ENCODE data around the gene VSTM2A. TPM values are rescaled to one million over a fixed set of nuclear protein-coding genes. Genes with fewer than 3 reads are reported as not detected.

VSTM2A gene
- total RNA-seq, 5 donors from 2014 or later (not counting 1 experiment from before 2014, with no cell fraction given): not detected

DNA sequence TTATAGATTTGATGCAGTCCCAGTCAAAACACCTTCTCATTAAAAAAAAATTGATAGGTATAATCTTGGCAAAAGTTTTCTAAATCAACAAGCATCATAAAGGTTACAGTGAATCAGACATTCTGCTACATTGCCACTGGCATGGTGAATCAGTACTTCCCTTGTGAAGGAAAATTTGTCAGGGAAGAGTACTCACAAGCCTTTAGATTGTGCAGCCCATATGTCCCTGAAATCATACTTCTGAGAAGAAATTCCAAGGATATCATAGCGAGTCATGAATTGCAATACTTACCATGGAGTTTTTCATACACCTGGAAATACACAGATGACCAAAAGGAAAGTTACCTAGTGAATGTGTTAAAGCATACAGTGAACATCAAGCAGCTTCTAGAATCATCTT lies 17.2 kb downstream of the VSTM2A start:
- H3K4me3 Mint-ChIP-seq: no peak overlapping the region
- Histone ChIP-seq H3K27ac (ENCODE audit: low read length) (no peak overlapping the region), H3K9me3 (no peaks in the 10 kb centered on the region), H3K27me3 (replicated peaks in 1 of 2; ENCODE audit: control insufficient read depth in 2 of 2, extremely low read depth in 1 of 2, insufficient read depth in 2 of 2, low read length in 1 of 2) (no peaks in the 10 kb centered on the region), H3K4me3 (ENCODE audit: control insufficient read depth in 1 of 2, extremely low read depth in 1 of 2, low read length in 1 of 2) (no peak overlapping the region), H3K36me3 (ENCODE audit: control insufficient read depth in 2 of 2, extremely low read depth in 1 of 2, insufficient read depth in 1 of 2, low read length in 1 of 2) (no peaks in the 10 kb centered on the region), H3K4me1 (ENCODE audit: control insufficient read depth in 1 of 2, extremely low read depth in 1 of 2, insufficient read depth in 2 of 2, low read length in 2 of 2) (no peaks in the 10 kb centered on the region)
- ChIA-PET POLR2A (no interaction called here), CTCF (no interaction called here)
- no peaks in the 10 kb centered on the region for H3K36me3 Mint-ChIP-seq
- no peak for DNase-seq
- peaks cover 0 to 13% (median 0%) of the 10 kb centered on the region in 3 donors for H3K9me3 Mint-ChIP-seq
- H3K4me1 Mint-ChIP-seq: no peaks in the 10 kb centered on the region
- H3K27me3 Mint-ChIP-seq: no peaks in the 10 kb centered on the region
- WGBS (ENCODE audit: insufficient coverage): no CpG with 5 or more reads among the region's 1 CpG
- ATAC-seq (replicated peaks in 1 of 4): no peak
- no peak overlapping the region for H3K27ac Mint-ChIP-seq

DNA sequence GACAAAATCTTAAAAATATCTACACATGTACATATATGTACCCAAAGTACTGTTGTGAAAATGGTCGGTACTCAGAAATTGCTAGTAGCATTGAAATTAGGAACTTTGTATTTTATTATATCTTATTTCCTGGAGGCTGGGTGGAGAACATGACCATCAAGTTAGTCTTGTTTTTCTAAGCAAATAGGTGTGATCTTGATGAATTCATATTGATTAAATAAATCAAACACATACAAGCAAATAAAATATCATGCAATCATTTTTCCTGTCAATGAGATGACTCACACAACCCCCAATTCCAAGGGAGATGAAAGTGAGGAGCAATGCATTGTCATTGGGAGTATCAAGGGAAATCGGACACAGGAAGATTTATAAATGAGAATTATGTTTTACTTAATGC lies 18.0 kb downstream of the VSTM2A start:
- Histone ChIP-seq H3K36me3 (ENCODE audit: control insufficient read depth in 2 of 2, extremely low read depth in 1 of 2, insufficient read depth in 1 of 2, low read length in 1 of 2) (no peaks in the 10 kb centered on the region), H3K9me3 (no peaks in the 10 kb centered on the region), H3K27ac (ENCODE audit: low read length) (no peak overlapping the region), H3K4me1 (ENCODE audit: control insufficient read depth in 1 of 2, extremely low read depth in 1 of 2, insufficient read depth in 2 of 2, low read length in 2 of 2) (no peaks in the 10 kb centered on the region), H3K4me3 (ENCODE audit: control insufficient read depth in 1 of 2, extremely low read depth in 1 of 2, low read length in 1 of 2) (no peak overlapping the region), H3K27me3 (replicated peaks in 1 of 2; ENCODE audit: control insufficient read depth in 2 of 2, extremely low read depth in 1 of 2, insufficient read depth in 2 of 2, low read length in 1 of 2) (no peaks in the 10 kb centered on the region)
- ChIA-PET POLR2A (no interaction called here), CTCF (no interaction called here)
- ATAC-seq (replicated peaks in 1 of 4): no peak
- H3K36me3 Mint-ChIP-seq: no peaks in the 10 kb centered on the region
- no peaks in the 10 kb centered on the region for H3K4me1 Mint-ChIP-seq
- no peak overlapping the region for H3K4me3 Mint-ChIP-seq
- WGBS (ENCODE audit: insufficient coverage): no CpG with 5 or more reads among the region's 2 CpGs
- H3K27me3 Mint-ChIP-seq: no peaks in the 10 kb centered on the region
- DNase-seq: no peak
- peaks cover 0 to 11% (median 2%) of the 10 kb centered on the region in 3 donors for H3K9me3 Mint-ChIP-seq
- no peak overlapping the region for H3K27ac Mint-ChIP-seq

DNA sequence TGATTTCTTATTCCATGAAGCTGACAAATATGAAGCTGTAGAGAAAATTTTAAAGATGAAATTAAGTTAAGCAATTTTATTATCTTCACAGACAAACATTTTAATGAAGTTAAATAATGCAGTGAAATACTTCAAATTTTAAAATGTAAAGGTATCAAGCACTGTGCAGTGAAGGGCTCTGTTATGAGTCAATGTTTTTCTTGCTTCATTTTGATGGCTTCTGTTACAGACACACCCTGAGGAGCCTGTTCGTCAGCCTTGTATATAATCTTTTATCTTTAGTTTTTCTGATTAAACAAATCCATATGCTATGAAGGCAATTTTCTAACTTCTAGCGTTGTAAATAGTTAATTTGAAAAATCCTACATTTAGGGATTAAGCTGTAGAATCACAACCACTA lies 18.5 kb downstream of the VSTM2A start:
- no CpG with 5 or more reads among the region's 2 CpGs for WGBS (ENCODE audit: insufficient coverage)
- POLR2A ChIA-PET: no interaction called here
- Mint-ChIP-seq H3K9me3 (peaks cover 0 to 9% (median 4%) of the 10 kb centered on the region in 3 donors), H3K4me1 (no peaks in the 10 kb centered on the region), H3K27me3 (no peaks in the 10 kb centered on the region), H3K36me3 (no peaks in the 10 kb centered on the region), H3K4me3 (no peak overlapping the region), H3K27ac (no peak overlapping the region)
- Histone ChIP-seq H3K36me3 (ENCODE audit: control insufficient read depth in 2 of 2, extremely low read depth in 1 of 2, insufficient read depth in 1 of 2, low read length in 1 of 2) (no peaks in the 10 kb centered on the region), H3K4me1 (ENCODE audit: control insufficient read depth in 1 of 2, extremely low read depth in 1 of 2, insufficient read depth in 2 of 2, low read length in 2 of 2) (no peaks in the 10 kb centered on the region), H3K9me3 (no peaks in the 10 kb centered on the region), H3K4me3 (ENCODE audit: control insufficient read depth in 1 of 2, extremely low read depth in 1 of 2, low read length in 1 of 2) (no peak overlapping the region), H3K27ac (ENCODE audit: low read length) (no peak overlapping the region), H3K27me3 (replicated peaks in 1 of 2; ENCODE audit: control insufficient read depth in 2 of 2, extremely low read depth in 1 of 2, insufficient read depth in 2 of 2, low read length in 1 of 2) (peaks cover 0 to 3% of the 10 kb centered on the region in 2 experiments)
- no peak for DNase-seq
- CTCF ChIA-PET: no interaction called here
- no peak for ATAC-seq (replicated peaks in 1 of 4)

DNA sequence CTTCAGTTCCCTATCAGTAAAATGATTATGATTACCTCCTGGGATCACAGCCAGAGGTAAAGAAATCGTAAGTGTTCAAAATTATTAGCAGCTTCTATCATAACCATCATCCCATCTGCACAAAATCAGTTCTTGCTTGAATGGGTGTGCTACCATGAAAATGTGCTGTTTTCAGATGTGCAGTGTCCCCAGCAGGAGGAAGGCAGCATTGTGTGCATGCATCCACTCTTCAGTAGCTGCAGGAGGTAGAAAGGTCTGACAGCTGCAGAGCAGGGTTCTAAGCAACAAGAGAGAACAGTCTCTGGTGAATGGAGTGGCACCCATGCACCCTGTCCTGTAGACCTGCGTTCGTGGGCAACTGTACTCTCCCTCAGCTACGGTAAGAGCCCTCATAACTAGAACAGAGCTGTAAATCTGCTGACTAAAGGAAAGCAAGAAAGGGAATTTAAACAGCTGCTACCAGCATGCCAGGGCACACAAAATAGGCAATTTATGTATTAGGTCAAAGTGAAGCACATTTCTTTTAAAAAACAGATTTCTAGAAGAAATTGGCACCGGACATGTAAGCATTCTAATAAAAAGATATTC lies 21.2 kb downstream of the VSTM2A start:
- ChIA-PET POLR2A (no interaction called here), CTCF (no interaction called here)
- H3K9me3 Mint-ChIP-seq: peaks cover 5% of the 10 kb centered on the region in 3 donors
- ATAC-seq (replicated peaks in 1 of 4): no peak
- no peaks in the 10 kb centered on the region for H3K4me1 Mint-ChIP-seq
- H3K27ac Mint-ChIP-seq: no peak overlapping the region
- Histone ChIP-seq H3K4me1 (ENCODE audit: control insufficient read depth in 1 of 2, extremely low read depth in 1 of 2, insufficient read depth in 2 of 2, low read length in 2 of 2) (no peaks in the 10 kb centered on the region), H3K9me3 (no peaks in the 10 kb centered on the region), H3K27ac (ENCODE audit: low read length) (no peak overlapping the region), H3K27me3 (replicated peaks in 1 of 2; ENCODE audit: control insufficient read depth in 2 of 2, extremely low read depth in 1 of 2, insufficient read depth in 2 of 2, low read length in 1 of 2) (peaks cover 0 to 3% of the 10 kb centered on the region in 2 experiments), H3K4me3 (ENCODE audit: control insufficient read depth in 1 of 2, extremely low read depth in 1 of 2, low read length in 1 of 2) (no peak overlapping the region), H3K36me3 (ENCODE audit: control insufficient read depth in 2 of 2, extremely low read depth in 1 of 2, insufficient read depth in 1 of 2, low read length in 1 of 2) (no peaks in the 10 kb centered on the region)
- no peak for DNase-seq
- H3K36me3 Mint-ChIP-seq: no peaks in the 10 kb centered on the region
- WGBS (ENCODE audit: insufficient coverage): no CpG with 5 or more reads among the region's 5 CpGs
- H3K4me3 Mint-ChIP-seq: no peak overlapping the region
- H3K27me3 Mint-ChIP-seq: no peaks in the 10 kb centered on the region

DNA sequence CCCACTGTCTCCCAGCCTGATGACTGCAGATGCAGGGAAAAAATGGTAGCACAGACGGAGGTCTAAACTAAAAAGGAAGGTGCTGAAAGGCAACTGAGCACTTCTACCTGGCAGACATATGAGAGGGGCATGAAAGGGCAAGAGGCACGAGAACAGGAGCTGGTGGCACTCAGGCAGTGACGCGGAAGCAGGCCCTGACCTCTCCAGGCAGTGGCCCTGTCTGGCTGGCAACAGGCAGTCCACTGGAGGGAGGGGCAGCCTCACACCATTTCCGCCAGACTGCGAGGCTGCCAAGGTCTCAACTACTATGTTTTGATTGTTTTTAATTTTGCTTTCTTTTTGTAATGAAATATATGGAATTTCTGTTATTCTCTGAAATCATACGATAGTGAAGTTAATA lies 23.3 kb downstream of the VSTM2A start:
- CTCF ChIA-PET: no interaction called here
- H3K4me3 Mint-ChIP-seq: no peak overlapping the region
- H3K4me1 Mint-ChIP-seq: no peaks in the 10 kb centered on the region
- ATAC-seq (replicated peaks in 1 of 4) (no peak), DNase-seq (no peak)
- Histone ChIP-seq H3K36me3 (ENCODE audit: control insufficient read depth in 2 of 2, extremely low read depth in 1 of 2, insufficient read depth in 1 of 2, low read length in 1 of 2) (no peaks in the 10 kb centered on the region), H3K4me3 (ENCODE audit: control insufficient read depth in 1 of 2, extremely low read depth in 1 of 2, low read length in 1 of 2) (no peak overlapping the region), H3K4me1 (ENCODE audit: control insufficient read depth in 1 of 2, extremely low read depth in 1 of 2, insufficient read depth in 2 of 2, low read length in 2 of 2) (no peaks in the 10 kb centered on the region), H3K9me3 (no peaks in the 10 kb centered on the region), H3K27me3 (replicated peaks in 1 of 2; ENCODE audit: control insufficient read depth in 2 of 2, extremely low read depth in 1 of 2, insufficient read depth in 2 of 2, low read length in 1 of 2) (peaks cover 0 to 3% of the 10 kb centered on the region in 2 experiments), H3K27ac (ENCODE audit: low read length) (no peak overlapping the region)
- POLR2A ChIA-PET: no interaction called here
- no peak overlapping the region for H3K27ac Mint-ChIP-seq
- peaks cover 5 to 10% (median 9%) of the 10 kb centered on the region in 3 donors for H3K9me3 Mint-ChIP-seq
- H3K27me3 Mint-ChIP-seq: no peaks in the 10 kb centered on the region
- WGBS (ENCODE audit: insufficient coverage): 75% methylated on average over 4 of the region's 7 CpGs
- H3K36me3 Mint-ChIP-seq: no peaks in the 10 kb centered on the region

DNA sequence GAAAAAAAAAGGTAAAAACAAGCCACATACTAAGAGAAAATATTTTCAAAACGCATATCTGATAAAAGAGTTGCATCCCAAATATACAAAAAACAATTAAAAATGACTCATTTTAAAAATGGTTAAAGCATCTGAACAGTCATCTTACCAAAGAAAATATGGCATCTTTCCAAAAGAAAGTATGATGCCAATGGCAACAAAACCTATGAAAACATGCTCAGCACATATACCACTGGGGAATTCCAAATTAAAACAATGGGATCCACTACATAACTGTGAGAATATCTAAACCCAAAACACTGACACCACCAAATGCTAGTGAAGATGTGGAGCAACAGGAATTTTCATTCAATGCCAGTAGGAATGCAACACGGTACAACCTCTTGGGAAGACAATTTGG lies 39.3 kb downstream of the VSTM2A start:
- H3K9me3 ChIP-seq: no peaks in the 10 kb centered on the region
- H3K27ac Mint-ChIP-seq: no peak overlapping the region
- ATAC-seq (replicated peaks in 1 of 4) (no peak), DNase-seq (no peak)
- no peaks in the 10 kb centered on the region for H3K27me3 ChIP-seq (replicated peaks in 1 of 2; ENCODE audit: control insufficient read depth in 2 of 2, extremely low read depth in 1 of 2, insufficient read depth in 2 of 2, low read length in 1 of 2)
- H3K4me1 Mint-ChIP-seq: no peaks in the 10 kb centered on the region
- no peak overlapping the region for H3K27ac ChIP-seq (ENCODE audit: low read length)
- WGBS (ENCODE audit: insufficient coverage): 80% methylated on average over 1 of the region's 2 CpGs
- no peaks in the 10 kb centered on the region for H3K36me3 Mint-ChIP-seq
- CTCF ChIA-PET: no interaction called here
- H3K4me3 Mint-ChIP-seq: no peak overlapping the region
- H3K9me3 Mint-ChIP-seq: peaks cover 5 to 6% (median 6%) of the 10 kb centered on the region in 3 donors
- H3K36me3 ChIP-seq (ENCODE audit: control insufficient read depth in 2 of 2, extremely low read depth in 1 of 2, insufficient read depth in 1 of 2, low read length in 1 of 2): no peaks in the 10 kb centered on the region
- no peaks in the 10 kb centered on the region for H3K27me3 Mint-ChIP-seq
- POLR2A ChIA-PET: no interaction called here
- H3K4me1 ChIP-seq (ENCODE audit: control insufficient read depth in 1 of 2, extremely low read depth in 1 of 2, insufficient read depth in 2 of 2, low read length in 2 of 2): no peaks in the 10 kb centered on the region
- no peak overlapping the region for H3K4me3 ChIP-seq (ENCODE audit: control insufficient read depth in 1 of 2, extremely low read depth in 1 of 2, low read length in 1 of 2)

Measured in T-cell (primary cell).